Neuron (in vitro differentiated cells): ENCODE results near the gene PRR35.

Experiments used
- H2AFZ ChIP-seq: one replicate; pipeline ENCODE4 v1.6.1; 2013; ENCODE audit warnings: low read depth, mild to moderate bottlenecking, inconsistent platforms, low read length, moderate library complexity
- H3K27me3 ChIP-seq: one replicate; pipeline ENCODE4 v1.6.1; 2013; ENCODE audit warnings: low read length; ENCODE audit not compliant: insufficient read depth
- H3K36me3 ChIP-seq: one replicate; pipeline ENCODE4 v1.6.1; 2013; ENCODE audit warnings: low read length; ENCODE audit not compliant: insufficient read depth
- H3K4me1 ChIP-seq: one replicate; pipeline ENCODE4 v1.6.1; 2013; ENCODE audit warnings: low read length; ENCODE audit not compliant: insufficient read depth
- H3K4me3 ChIP-seq: 2 replicates; pipeline ENCODE4 v1.5.1; 2013; ENCODE audit warnings: mild to moderate bottlenecking, low read length, moderate library complexity
- H3K9me3 ChIP-seq: one replicate; pipeline ENCODE4 v1.6.1; 2013; ENCODE audit warnings: low read length

The PRR35 gene

DNA sequence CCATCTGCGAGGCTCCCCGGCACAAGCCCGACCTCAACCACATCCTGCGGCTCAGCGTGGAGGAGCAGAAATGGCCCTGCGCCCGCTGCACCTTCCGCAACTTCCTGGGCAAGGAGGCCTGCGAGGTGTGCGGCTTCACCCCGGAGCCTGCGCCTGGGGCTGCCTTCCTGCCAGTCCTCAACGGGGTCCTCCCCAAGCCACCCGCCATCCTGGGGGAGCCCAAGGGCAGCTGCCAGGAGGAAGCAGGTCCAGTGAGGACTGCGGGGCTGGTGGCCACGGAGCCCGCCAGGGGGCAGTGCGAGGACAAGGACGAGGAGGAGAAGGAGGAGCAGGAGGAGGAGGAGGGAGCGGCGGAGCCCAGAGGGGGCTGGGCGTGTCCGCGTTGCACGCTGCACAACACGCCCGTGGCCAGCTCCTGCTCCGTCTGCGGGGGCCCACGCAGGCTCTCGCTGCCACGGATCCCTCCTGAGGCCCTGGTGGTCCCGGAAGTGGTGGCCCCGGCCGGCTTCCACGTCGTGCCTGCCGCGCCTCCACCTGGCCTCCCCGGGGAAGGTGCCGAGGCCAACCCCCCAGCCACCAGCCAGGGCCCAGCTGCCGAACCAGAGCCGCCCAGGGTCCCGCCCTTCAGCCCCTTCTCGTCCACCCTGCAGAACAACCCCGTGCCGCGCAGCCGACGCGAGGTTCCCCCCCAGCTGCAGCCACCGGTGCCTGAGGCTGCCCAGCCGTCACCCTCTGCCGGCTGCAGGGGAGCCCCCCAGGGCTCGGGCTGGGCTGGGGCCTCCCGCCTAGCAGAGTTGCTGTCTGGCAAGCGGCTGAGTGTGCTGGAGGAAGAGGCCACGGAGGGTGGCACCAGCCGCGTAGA, 13.1 kb upstream of the PRR35 start:
- H3K9me3 ChIP-seq = no peaks in the 10 kb centered on the region
- no peaks in the 10 kb centered on the region for H3K27me3 ChIP-seq
- H2AFZ ChIP-seq = no peak overlapping the region
- H3K4me1 ChIP-seq = no peaks in the 10 kb centered on the region
- no peak overlapping the region for H3K4me3 ChIP-seq
- H3K36me3 ChIP-seq = peaks cover 22% of the 10 kb centered on the region

GRCh38 chr16:548586-548985, 11.6 kb upstream of the PRR35 start:
- Histone ChIP-seq H3K36me3 (peaks cover 32% of the 10 kb centered on the region), H3K9me3 (no peaks in the 10 kb centered on the region), H3K4me3 (no peak overlapping the region), H2AFZ (no peak overlapping the region), H3K27me3 (no peaks in the 10 kb centered on the region), H3K4me1 (no peaks in the 10 kb centered on the region)

DNA sequence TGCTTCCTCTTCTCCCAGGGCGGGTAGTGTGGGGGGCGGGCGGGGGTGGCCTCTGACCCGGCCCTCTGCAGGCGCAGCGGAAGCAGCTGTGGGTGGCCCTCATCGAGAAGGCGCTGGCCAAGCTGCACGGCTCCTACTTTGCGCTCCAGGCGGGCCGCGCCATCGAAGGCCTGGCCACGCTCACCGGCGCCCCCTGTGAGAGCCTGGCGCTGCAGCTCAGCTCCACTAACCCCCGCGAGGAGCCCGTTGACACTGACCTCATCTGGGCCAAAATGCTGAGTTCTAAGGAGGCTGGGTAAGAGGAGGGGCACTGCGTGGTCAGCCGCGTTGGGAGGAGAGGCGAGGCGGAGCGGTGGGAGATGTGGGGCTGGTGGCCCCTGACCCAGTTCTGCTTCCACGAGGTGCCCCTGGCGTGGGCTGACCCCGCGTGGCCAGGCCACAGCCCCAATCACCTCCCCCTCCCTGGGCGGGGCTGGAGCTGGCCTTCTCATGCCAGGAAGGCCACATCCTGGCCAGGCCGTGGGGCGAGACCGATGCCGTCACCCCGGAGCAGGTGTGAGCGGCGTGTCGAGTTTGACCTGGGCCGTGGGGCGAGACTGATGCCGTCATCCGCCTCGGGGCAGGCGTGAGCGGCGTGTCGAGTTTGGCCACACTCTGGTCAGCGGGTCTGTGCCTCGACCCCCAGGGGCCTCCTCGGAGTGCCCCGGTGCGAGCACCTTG, 10.5 kb upstream of the PRR35 start:
- no peak overlapping the region for H2AFZ ChIP-seq
- H3K36me3 ChIP-seq = peaks cover 32% of the 10 kb centered on the region
- H3K4me1 ChIP-seq = peaks cover 8% of the 10 kb centered on the region
- H3K4me3 ChIP-seq = no peak overlapping the region
- H3K27me3 ChIP-seq = no peaks in the 10 kb centered on the region
- H3K9me3 ChIP-seq = no peaks in the 10 kb centered on the region

GRCh38 chr16:551210-551609, 9.0 kb upstream of the PRR35 start:
- Histone ChIP-seq H3K4me3 (no peak overlapping the region), H3K27me3 (no peaks in the 10 kb centered on the region), H3K4me1 (peaks cover 16% of the 10 kb centered on the region), H3K36me3 (peaks cover 32% of the 10 kb centered on the region), H2AFZ (no peak overlapping the region), H3K9me3 (no peaks in the 10 kb centered on the region)

DNA sequence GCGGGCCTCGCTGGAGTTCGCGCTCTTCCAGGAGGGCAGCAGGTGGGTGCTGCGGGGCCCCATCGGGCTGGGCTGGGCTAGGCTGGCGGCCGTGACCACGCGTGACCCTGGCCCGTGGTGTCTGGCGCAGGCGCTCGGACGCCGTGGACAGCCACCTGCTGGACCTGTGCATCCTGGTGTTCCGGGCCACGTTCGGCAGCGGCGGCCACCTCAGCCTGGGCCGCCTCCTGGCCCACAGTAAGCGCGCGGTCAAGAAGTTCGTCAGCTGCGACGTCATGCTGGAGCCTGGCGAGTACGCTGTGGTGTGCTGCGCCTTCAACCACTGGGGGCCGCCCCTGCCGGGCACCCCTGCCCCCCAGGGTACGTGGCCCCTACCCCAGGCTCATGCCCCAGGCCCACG, 8.0 kb upstream of the PRR35 start:
- H3K27me3 ChIP-seq = no peaks in the 10 kb centered on the region
- no peak overlapping the region for H3K4me3 ChIP-seq
- H3K9me3 ChIP-seq = no peaks in the 10 kb centered on the region
- no peak overlapping the region for H2AFZ ChIP-seq
- peaks cover 16% of the 10 kb centered on the region for H3K4me1 ChIP-seq
- H3K36me3 ChIP-seq = peaks cover 29% of the 10 kb centered on the region

DNA sequence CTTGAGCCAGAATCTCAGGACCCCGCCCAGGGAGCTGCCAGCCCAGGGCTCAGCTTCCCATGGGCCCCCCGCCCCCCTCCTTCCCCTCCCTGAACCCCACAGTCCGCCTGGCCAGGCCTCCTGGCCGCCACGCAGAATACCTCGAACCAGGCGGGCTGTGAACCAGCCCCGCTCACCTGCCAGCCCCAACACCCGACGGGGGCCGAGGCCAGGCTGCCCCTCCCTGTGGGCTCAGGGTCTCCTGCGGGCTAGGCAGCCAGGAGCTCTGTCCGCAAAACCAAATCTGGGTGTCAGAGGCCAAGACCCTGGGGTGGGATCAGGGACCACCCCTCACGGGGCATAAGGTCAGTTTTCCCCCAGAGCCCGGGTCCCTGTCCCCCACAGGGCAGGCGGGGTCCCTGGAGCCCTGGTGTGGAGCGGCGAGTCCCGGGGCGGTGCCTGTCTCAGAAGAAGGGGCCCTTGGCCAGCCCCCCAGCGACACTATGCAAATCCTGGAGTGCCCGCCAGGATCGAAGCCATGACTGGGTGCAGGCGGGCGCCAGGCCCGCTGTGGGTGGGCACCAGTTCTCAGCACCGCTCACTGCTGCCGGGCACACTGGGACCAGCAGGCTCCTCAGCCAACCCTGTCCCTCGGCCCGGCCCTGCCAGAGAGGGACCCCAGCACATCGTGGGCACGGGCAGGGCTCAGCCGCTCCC, 6.4 kb upstream of the PRR35 start:
- Histone ChIP-seq H3K4me1 (peaks cover 19% of the 10 kb centered on the region), H3K27me3 (peaks cover 9% of the 10 kb centered on the region), H3K9me3 (no peaks in the 10 kb centered on the region)

GRCh38 chr16:554297-554621, 5.9 kb upstream of the PRR35 start:
- H2AFZ ChIP-seq = no peak overlapping the region
- no peak overlapping the region for H3K4me3 ChIP-seq
- peaks cover 19% of the 10 kb centered on the region for H3K4me1 ChIP-seq
- peaks cover 21% of the 10 kb centered on the region for H3K36me3 ChIP-seq
- no peaks in the 10 kb centered on the region for H3K9me3 ChIP-seq
- H3K27me3 ChIP-seq = peaks cover 14% of the 10 kb centered on the region

More for the DNA sequence above, 6.4 kb upstream of the PRR35 start:
- H3K36me3 ChIP-seq = peaks cover 23% of the 10 kb centered on the region
- no peak overlapping the region for H2AFZ ChIP-seq
- no peak overlapping the region for H3K4me3 ChIP-seq

GRCh38 chr16:554640-555365, 5.4 kb upstream of the PRR35 start:
- H2AFZ ChIP-seq = no peak overlapping the region
- H3K4me3 ChIP-seq = no peak overlapping the region
- peaks cover 20% of the 10 kb centered on the region for H3K36me3 ChIP-seq
- H3K4me1 ChIP-seq = peaks cover 22% of the 10 kb centered on the region
- peaks cover 19% of the 10 kb centered on the region for H3K27me3 ChIP-seq
- H3K9me3 ChIP-seq = no peaks in the 10 kb centered on the region

GRCh38 chr16:555528-556473, 4.4 kb upstream of the PRR35 start:
- H3K27me3 ChIP-seq = peaks cover 23% of the 10 kb centered on the region
- H3K4me1 ChIP-seq = peaks cover 22% of the 10 kb centered on the region
- H3K4me3 ChIP-seq = no peak overlapping the region
- H3K36me3 ChIP-seq = peaks cover 17% of the 10 kb centered on the region
- H3K9me3 ChIP-seq = no peaks in the 10 kb centered on the region
- no peak overlapping the region for H2AFZ ChIP-seq

DNA sequence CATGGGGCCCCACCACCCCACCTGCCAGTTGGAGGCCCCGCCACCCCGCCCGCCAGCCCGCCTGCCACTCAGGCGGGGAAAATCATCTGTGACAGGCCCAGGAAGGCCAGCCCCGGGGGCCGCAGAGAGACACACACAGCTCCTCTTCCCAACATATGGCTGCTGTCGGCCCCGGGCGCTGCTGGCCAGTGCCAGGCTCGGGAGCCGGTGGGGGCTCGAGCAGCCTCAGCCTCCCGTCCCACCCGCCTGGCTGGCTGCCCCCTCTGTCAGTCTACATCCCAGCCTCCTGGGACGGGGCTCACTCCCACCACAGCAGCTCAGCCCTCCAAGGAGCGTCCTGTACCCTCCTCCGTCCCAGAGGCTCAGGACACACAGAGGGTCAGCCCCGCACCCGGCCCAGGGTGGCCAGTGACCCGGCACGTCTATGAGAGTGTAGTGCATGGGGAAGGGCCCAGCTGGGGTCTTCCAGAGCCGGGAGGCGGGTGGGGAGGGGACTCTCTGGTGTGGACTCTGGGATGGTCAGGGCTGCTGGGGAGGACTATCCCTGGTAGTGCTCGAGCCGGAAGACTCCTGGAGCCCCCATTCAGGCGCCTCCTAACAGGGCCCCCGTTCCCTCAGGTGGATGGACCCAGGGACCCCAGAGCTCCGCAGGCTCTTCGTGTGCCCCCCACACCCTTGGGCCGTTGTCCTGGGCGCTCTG, 3.6 kb upstream of the PRR35 start:
- Histone ChIP-seq H3K4me1 (peaks cover 22% of the 10 kb centered on the region), H3K9me3 (no peaks in the 10 kb centered on the region), H3K36me3 (peaks cover 12% of the 10 kb centered on the region), H3K4me3 (no peak overlapping the region), H2AFZ (no peak overlapping the region), H3K27me3 (peaks cover 30% of the 10 kb centered on the region)

- no peak overlapping the region for H2AFZ ChIP-seq
- H3K9me3 ChIP-seq = no peaks in the 10 kb centered on the region
- H3K4me3 ChIP-seq = no peak overlapping the region
- peaks cover 22% of the 10 kb centered on the region for H3K4me1 ChIP-seq
- H3K36me3 ChIP-seq = peaks cover 4% of the 10 kb centered on the region
- peaks cover 40% of the 10 kb centered on the region for H3K27me3 ChIP-seq
These were observed 2.5 kb upstream of the PRR35 start for GRCh38 chr16:557463-558297.
